HEK293 (cell line): ENCODE results near the gene NIPAL1.

Experiments
- CTCF ChIA-PET: fragments of 350-600 bp; formaldehyde crosslinking; extraction: SDS; loops from one replicate; lab custom pipeline; 2021; ENCODE audit warnings: antibody characterized with exemption; lab: Yijun Ruan, JAX
- POLR2A ChIA-PET: fragments of 300-600 bp; formaldehyde crosslinking; extraction: SDS; loops from one replicate; lab custom pipeline; 2020; ENCODE audit warnings: antibody characterized with exemption, inconsistent platforms; lab: Yijun Ruan, JAX
- H3K27ac ChIP-seq: fragments of 200-500 bp; sonication (Bioruptor generic); 2 replicates; pipeline ENCODE4 v1.5.1; 2014; ENCODE audit warnings: low read depth, low read length, control low read depth, inconsistent platforms; ENCODE audit errors: extremely low read depth
- H3K36me3 ChIP-seq, 2 experiments: fragments of 200-500 bp in 1 of 2; sonication (Bioruptor generic) in 1 of 2; 1 replicate in 1 of 2; 2 replicates in 1 of 2; pipeline ENCODE4 v1.5.1; 2014 to 2017; ENCODE audit warnings: inconsistent platforms in 2 of 2, low read length in 2 of 2; ENCODE audit not compliant: control insufficient read depth in 2 of 2, insufficient read depth in 1 of 2
- H3K4me1 ChIP-seq: fragments of 200-500 bp; sonication (Bioruptor generic); 2 replicates; pipeline ENCODE4 v1.5.1; 2014; ENCODE audit warnings: mild to moderate bottlenecking, low read length, inconsistent platforms; ENCODE audit not compliant: control insufficient read depth, insufficient read depth
- H3K4me3 ChIP-seq: 2 replicates; pipeline ENCODE4 v1.5.1; 2011; ENCODE audit warnings: low read depth, mild to moderate bottlenecking, control low read depth, low read length, moderate library complexity
- H3K9me3 ChIP-seq: fragments of 200-500 bp; sonication (Bioruptor generic); 2 replicates; pipeline ENCODE4 v1.5.1; 2014; ENCODE audit warnings: low read depth, low read length, inconsistent platforms; ENCODE audit not compliant: control insufficient read depth, insufficient read depth
- MYNN ChIP-seq: fragments of 450-650 bp; formaldehyde crosslinking; IDR thresholded peaks from 2 replicates; pipeline ENCODE4 v1.5.1; 2016; ENCODE audit warnings: missing biosample characterization, missing genetic modification characterization, borderline replicate concordance
- MZF1 ChIP-seq: fragments of 450-650 bp; formaldehyde crosslinking; IDR thresholded peaks from 2 replicates; pipeline ENCODE4 v1.5.1; 2017; ENCODE audit warnings: missing biosample characterization, missing genetic modification characterization, borderline replicate concordance
- ZBTB7A ChIP-seq: fragments of 450-650 bp; formaldehyde crosslinking; IDR thresholded peaks from 2 replicates; pipeline ENCODE4 v1.5.1; 2016; ENCODE audit warnings: low read depth, missing biosample characterization, missing genetic modification characterization
- ZNF138 ChIP-seq: fragments of 450-650 bp; formaldehyde crosslinking; IDR thresholded peaks from 2 replicates; pipeline ENCODE4 v1.5.1; 2016; ENCODE audit warnings: missing biosample characterization, missing genetic modification characterization, borderline replicate concordance
- ZNF155 ChIP-seq: fragments of 450-650 bp; formaldehyde crosslinking; IDR thresholded peaks from 2 replicates; pipeline ENCODE4 v1.5.1; 2016; ENCODE audit warnings: missing biosample characterization, missing genetic modification characterization
- ZNF16 ChIP-seq: fragments of 450-650 bp; formaldehyde crosslinking; IDR thresholded peaks from 2 replicates; pipeline ENCODE4 v1.5.1; 2016; ENCODE audit warnings: low read depth, missing biosample characterization, missing genetic modification characterization
- ZNF169 ChIP-seq: fragments of 450-650 bp; formaldehyde crosslinking; IDR thresholded peaks from 2 replicates; pipeline ENCODE4 v1.5.1; 2016; ENCODE audit warnings: missing biosample characterization, missing genetic modification characterization
- ZNF19 ChIP-seq: fragments of 450-650 bp; formaldehyde crosslinking; IDR thresholded peaks from 2 replicates; pipeline ENCODE4; 2016; ENCODE audit warnings: missing biosample characterization, missing genetic modification characterization, low read depth
- ZNF404 ChIP-seq: fragments of 450-650 bp; formaldehyde crosslinking; IDR thresholded peaks from 2 replicates; pipeline ENCODE4 v1.5.1; 2017; ENCODE audit warnings: missing biosample characterization, missing genetic modification characterization
- ZNF623 ChIP-seq: fragments of 450-650 bp; formaldehyde crosslinking; IDR thresholded peaks from 2 replicates; pipeline ENCODE4 v1.5.1; 2016; ENCODE audit warnings: missing biosample characterization, missing genetic modification characterization
- ZNF629 ChIP-seq: fragments of 450-650 bp; formaldehyde crosslinking; IDR thresholded peaks from 2 replicates; pipeline ENCODE4 v1.5.1; 2017; ENCODE audit warnings: missing biosample characterization, missing genetic modification characterization
- ZNF76 ChIP-seq: fragments of 450-650 bp; formaldehyde crosslinking; IDR thresholded peaks from 2 replicates; pipeline ENCODE4; 2016; ENCODE audit warnings: low read depth, missing biosample characterization, missing genetic modification characterization, borderline replicate concordance
- ZNF776 ChIP-seq: fragments of 450-650 bp; formaldehyde crosslinking; IDR thresholded peaks from 2 replicates; pipeline ENCODE4 v1.5.0; 2017; ENCODE audit warnings: missing biosample characterization, missing genetic modification characterization, borderline replicate concordance
- ZNF785 ChIP-seq: fragments of 450-650 bp; formaldehyde crosslinking; IDR thresholded peaks from 2 replicates; pipeline ENCODE4 v1.5.1; 2016; ENCODE audit warnings: missing biosample characterization, missing genetic modification characterization
- ZNF791 ChIP-seq: fragments of 450-650 bp; formaldehyde crosslinking; IDR thresholded peaks from 2 replicates; pipeline ENCODE4 v1.5.1; 2016; ENCODE audit warnings: missing biosample characterization, missing genetic modification characterization
- TF ChIP-seq, protein P1 (sequence below): fragments of 450-650 bp; formaldehyde crosslinking; IDR thresholded peaks from 2 replicates; pipeline ENCODE4 v1.5.1; 2016; ENCODE audit warnings: missing biosample characterization, missing genetic modification characterization
- TF ChIP-seq, protein P2 (sequence below): fragments of 450-650 bp; formaldehyde crosslinking; IDR thresholded peaks from 2 replicates; pipeline ENCODE4 v1.5.1; 2016; ENCODE audit warnings: missing biosample characterization, missing genetic modification characterization, borderline replicate concordance
- TF ChIP-seq, protein P3 (sequence below): fragments of 450-650 bp; formaldehyde crosslinking; IDR thresholded peaks from 2 replicates; pipeline ENCODE4 v1.5.1; 2016; ENCODE audit warnings: missing biosample characterization, missing genetic modification characterization

The NIPAL1 gene

DNA sequence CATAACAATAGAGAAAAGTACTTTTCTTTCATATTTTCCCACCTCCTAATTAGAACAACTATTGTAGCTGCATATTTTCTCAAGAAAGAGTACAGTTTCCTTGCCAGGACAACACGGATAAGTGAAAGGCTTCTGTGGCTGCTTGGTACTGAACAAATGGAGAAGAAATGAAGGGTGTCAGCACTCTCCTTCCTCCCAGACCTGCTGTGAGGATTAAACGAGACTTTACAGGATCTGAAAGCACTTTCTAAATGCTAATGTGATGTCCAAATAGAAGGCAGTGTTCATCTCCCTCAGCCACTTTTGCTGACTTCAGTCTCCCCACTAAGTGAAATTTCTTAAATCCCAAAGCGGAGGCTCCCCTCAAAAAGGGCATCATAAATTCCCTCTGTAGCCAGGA lies 13.9 kb downstream of the NIPAL1 start:
- Histone ChIP-seq H3K9me3 (no peaks in the 10 kb centered on the region), H3K4me1 (no peaks in the 10 kb centered on the region), H3K36me3 (peaks cover 8 to 33% of the 10 kb centered on the region in 2 experiments), H3K27ac (no peak overlapping the region), H3K4me3 (no peak overlapping the region)
- TF ChIP-seq, protein P1, sequence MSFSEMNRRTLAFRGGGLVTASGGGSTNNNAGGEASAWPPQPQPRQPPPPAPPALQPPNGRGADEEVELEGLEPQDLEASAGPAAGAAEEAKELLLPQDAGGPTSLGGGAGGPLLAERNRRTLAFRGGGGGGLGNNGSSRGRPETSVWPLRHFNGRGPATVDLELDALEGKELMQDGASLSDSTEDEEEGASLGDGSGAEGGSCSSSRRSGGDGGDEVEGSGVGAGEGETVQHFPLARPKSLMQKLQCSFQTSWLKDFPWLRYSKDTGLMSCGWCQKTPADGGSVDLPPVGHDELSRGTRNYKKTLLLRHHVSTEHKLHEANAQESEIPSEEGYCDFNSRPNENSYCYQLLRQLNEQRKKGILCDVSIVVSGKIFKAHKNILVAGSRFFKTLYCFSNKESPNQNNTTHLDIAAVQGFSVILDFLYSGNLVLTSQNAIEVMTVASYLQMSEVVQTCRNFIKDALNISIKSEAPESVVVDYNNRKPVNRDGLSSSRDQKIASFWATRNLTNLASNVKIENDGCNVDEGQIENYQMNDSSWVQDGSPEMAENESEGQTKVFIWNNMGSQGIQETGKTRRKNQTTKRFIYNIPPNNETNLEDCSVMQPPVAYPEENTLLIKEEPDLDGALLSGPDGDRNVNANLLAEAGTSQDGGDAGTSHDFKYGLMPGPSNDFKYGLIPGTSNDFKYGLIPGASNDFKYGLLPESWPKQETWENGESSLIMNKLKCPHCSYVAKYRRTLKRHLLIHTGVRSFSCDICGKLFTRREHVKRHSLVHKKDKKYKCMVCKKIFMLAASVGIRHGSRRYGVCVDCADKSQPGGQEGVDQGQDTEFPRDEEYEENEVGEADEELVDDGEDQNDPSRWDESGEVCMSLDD (tag by site-specific recombination), result no peak
- TF ChIP-seq ZNF76 (tag by site-specific recombination) (no peak), ZNF16 (tag by site-specific recombination) (no peak), MYNN (tag by site-specific recombination) (no peak), ZNF404 (tag by site-specific recombination) (no peak), ZNF169 (tag by site-specific recombination) (no peak), ZNF623 (no peak), ZNF785 (no peak), ZNF776 (tag by site-specific recombination) (no peak), ZNF19 (tag by site-specific recombination) (no peak), ZNF791 (tag by site-specific recombination) (no peak), ZNF138 (no peak), ZBTB7A (tag by site-specific recombination) (no peak), MZF1 (tag by site-specific recombination) (no peak), ZNF629 (tag by site-specific recombination) (no peak), ZNF155 (tag by site-specific recombination) (no peak)
- TF ChIP-seq, protein P2, sequence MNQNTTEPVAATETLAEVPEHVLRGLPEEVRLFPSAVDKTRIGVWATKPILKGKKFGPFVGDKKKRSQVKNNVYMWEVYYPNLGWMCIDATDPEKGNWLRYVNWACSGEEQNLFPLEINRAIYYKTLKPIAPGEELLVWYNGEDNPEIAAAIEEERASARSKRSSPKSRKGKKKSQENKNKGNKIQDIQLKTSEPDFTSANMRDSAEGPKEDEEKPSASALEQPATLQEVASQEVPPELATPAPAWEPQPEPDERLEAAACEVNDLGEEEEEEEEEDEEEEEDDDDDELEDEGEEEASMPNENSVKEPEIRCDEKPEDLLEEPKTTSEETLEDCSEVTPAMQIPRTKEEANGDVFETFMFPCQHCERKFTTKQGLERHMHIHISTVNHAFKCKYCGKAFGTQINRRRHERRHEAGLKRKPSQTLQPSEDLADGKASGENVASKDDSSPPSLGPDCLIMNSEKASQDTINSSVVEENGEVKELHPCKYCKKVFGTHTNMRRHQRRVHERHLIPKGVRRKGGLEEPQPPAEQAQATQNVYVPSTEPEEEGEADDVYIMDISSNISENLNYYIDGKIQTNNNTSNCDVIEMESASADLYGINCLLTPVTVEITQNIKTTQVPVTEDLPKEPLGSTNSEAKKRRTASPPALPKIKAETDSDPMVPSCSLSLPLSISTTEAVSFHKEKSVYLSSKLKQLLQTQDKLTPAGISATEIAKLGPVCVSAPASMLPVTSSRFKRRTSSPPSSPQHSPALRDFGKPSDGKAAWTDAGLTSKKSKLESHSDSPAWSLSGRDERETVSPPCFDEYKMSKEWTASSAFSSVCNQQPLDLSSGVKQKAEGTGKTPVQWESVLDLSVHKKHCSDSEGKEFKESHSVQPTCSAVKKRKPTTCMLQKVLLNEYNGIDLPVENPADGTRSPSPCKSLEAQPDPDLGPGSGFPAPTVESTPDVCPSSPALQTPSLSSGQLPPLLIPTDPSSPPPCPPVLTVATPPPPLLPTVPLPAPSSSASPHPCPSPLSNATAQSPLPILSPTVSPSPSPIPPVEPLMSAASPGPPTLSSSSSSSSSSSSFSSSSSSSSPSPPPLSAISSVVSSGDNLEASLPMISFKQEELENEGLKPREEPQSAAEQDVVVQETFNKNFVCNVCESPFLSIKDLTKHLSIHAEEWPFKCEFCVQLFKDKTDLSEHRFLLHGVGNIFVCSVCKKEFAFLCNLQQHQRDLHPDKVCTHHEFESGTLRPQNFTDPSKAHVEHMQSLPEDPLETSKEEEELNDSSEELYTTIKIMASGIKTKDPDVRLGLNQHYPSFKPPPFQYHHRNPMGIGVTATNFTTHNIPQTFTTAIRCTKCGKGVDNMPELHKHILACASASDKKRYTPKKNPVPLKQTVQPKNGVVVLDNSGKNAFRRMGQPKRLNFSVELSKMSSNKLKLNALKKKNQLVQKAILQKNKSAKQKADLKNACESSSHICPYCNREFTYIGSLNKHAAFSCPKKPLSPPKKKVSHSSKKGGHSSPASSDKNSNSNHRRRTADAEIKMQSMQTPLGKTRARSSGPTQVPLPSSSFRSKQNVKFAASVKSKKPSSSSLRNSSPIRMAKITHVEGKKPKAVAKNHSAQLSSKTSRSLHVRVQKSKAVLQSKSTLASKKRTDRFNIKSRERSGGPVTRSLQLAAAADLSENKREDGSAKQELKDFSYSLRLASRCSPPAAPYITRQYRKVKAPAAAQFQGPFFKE, result no peak
- TF ChIP-seq, protein P3, sequence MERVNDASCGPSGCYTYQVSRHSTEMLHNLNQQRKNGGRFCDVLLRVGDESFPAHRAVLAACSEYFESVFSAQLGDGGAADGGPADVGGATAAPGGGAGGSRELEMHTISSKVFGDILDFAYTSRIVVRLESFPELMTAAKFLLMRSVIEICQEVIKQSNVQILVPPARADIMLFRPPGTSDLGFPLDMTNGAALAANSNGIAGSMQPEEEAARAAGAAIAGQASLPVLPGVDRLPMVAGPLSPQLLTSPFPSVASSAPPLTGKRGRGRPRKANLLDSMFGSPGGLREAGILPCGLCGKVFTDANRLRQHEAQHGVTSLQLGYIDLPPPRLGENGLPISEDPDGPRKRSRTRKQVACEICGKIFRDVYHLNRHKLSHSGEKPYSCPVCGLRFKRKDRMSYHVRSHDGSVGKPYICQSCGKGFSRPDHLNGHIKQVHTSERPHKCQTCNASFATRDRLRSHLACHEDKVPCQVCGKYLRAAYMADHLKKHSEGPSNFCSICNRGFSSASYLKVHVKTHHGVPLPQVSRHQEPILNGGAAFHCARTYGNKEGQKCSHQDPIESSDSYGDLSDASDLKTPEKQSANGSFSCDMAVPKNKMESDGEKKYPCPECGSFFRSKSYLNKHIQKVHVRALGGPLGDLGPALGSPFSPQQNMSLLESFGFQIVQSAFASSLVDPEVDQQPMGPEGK (tag by site-specific recombination), result no peak
- ChIA-PET POLR2A (no interaction called here), CTCF (no interaction called here)
